Daoy (cell line): ENCODE measurements around the gene FPR3. TPM values are rescaled to one million over a fixed set of nuclear protein-coding genes. Genes with fewer than 3 reads are reported as not detected.
"Not testable (repeated sequence)": the region's sequence is repeated elsewhere in the genome, so short reads cannot be mapped to it uniquely, and the experiment has no call there.

Source experiments
- DNase-seq: peaks from one replicate; pipeline ENCODE4 v3.0.0-alpha.2; 2015; ENCODE audit warnings: low read depth
- total RNA-seq: library from RNA; depleted of rRNA; stranded (reverse); fragments of >200 nt; shearing (Covaris generic); gene quantifications from 2 replicates; pipeline ENCODE4 v1.2.3, GENCODE V29; 2014

Gene FPR3
- total RNA-seq, 1 experiment from 2014 or later = not detected

DNA sequence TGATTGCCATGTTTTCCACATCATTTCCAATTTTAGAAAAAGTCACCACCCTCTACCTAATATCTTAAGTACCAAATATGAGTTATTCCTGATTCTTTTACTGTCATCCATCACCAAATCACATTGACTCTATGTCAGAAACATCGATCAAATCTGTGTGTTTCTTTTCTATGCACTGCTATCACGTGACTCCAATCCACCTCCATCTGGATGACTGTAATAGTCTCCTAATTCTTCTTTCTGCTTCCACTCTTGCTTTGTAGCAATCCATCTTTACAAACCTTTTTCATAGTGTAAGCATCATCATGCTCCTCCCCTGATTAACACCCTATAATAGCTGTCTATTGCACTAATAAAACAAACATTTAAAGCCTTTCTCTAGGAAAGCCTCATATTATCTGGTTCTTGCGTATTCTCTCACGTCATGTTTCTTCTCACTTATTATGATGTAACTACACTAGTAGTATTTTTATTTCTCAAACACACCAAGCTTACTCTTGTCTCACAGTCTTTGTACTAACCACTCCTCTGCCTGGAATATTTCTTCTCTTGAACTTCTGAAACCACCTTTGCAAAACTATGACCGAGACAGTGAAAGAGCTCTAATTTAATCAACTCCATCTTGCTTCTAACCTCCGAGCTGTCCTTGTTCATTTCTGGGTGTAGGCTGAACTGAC is 10.7 kb upstream of the FPR3 start:
- DNase-seq = no peak

DNA sequence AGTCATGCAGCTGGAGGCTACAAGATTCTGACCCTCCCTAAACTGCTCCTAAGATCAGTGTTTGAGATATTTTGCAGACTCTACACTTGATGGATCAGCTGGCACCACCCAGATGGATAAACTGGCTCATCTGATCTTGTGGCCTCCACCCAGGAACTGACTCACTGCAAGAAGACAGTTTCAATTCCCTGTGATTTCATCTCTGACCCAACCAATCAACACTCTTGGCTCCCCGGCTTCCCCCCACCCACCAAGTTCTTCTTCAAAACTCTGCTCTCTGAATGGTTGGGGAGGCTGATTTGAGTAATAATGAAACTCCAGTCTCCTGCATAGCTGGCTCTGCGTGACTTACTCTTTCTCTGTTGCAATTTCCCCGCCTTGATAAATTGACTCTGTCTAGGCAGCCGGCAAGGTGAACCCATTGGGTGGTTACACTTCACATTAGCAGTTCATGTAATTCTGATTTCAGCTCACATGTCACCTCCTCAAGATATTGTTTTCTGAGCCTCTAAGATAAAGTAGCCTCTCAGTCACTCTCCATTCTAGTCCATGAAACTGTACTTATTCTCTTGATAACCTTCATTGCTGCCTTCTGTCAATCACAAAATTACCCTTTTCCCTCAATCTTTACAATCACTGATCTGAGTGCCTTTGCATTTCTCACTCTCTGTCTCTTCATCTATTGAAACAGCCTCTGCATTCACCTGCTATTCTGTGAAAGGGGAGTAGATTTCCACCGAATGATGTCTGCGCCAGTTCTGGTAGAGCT is 9.9 kb upstream of the FPR3 start:
- DNase-seq = peak; percentile 75

DNA sequence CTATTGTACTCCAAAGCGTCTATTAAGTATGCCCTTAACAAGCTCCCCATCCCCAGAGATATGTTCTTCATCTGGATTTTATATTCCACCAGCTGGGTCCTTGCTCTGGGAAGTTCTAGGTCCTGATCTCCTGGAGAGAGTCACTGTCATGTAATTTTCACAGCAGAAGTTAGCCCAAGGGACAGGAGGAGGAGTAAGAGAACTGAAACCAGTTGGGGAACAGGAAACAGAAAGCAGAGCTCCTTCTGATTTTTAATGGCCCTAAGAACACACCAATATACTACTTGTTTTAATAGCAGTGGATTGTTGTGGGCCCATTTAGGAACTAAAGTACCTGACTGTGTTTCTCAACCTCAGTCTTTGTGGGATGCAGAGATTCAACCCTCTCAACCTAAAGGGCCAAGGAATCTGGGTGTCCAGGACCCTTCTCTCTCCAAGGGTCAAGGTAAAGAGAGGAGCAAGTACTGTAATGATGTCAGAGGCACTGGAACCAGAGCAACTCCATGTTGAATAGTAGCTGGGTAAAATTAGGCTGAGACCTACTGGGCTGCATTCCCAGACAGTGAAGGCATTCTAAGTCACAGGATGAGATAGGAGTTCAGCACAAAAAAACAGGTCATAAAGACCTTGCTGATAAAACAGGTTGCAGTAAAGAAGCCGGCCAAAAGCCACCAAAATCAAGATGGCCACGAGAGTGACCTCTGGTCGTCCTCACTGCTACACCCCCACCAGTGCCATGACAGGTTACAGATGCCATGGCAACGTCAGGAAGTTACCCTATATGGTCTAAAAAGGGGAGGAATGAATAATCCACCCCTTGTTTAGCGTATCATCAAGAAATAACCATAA is 8.1 kb upstream of the FPR3 start:
- DNase-seq = no peak

DNA sequence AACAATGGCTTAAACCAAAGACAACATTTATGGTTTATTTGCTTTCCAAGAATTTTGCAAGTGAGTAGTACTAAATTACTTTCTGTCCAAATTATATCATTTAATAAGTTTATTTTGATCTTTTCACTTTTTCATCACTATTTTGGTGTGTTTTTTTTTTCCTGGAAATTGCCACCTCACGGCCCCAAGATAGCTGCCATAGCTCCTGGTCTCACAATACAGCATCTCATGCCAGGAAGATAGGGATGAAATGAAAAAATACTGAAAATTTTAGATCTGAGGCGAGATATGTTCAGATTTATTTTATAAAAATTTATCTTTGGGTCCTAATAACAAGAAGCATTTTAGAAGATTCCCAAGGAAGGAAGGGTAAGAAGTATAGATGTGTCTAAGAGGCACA is 6.9 kb upstream of the FPR3 start:
- DNase-seq = no peak

DNA sequence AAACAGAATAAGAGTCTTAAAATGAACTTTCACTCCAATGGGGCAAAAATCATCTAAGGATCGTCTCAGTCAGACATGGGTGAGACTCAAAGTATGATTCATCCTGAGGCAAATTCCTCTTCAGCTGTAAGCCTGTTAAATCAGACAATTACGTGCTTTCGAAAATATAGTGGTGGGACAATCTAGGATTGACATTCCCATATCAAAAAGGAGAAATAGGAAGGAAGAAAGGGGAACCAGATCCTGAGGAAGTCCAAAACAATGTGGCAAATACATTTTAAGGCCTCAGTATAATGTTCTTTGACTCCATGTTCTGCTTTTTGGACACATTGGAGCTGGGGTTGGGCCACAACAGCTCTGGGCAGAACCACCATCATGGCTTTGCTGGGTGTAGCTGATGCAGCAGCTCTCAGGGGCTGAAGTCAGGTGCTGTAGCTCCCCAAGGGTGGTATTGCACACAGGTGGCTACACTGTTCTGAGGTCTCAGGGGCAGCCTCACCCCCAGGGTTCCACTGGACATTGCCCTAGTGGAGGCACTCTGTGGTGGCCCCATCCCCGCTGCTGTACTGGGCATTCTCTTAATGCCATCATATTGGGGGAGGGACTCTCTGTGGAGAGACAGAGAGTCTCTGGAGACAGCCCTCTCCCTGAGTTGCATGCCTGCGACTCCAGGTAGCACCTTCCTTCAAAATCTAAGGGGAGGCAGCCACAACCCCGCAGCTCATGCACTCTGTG is 5.7 kb upstream of the FPR3 start:
- DNase-seq = peak; percentile 23

DNA sequence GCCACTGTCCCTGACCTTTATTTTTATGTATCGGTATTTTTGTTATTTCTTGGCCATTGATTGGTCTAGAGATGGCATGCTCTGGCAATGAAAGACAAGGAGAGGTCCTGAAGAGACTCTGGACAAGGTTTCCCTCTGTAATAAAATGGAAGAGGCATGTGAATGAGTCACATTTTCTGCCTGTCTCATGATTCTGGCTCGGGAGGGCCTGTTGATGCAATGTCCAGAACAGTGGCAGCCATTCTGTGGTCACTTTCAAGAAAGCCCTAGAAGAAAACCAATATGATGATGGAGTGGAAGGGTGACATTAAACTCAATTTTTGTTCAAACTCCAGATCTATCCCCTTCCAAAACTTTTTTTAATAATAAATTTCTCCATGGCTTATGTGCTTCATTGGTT is 2.0 kb upstream of the FPR3 start:
- DNase-seq = no peak

DNA sequence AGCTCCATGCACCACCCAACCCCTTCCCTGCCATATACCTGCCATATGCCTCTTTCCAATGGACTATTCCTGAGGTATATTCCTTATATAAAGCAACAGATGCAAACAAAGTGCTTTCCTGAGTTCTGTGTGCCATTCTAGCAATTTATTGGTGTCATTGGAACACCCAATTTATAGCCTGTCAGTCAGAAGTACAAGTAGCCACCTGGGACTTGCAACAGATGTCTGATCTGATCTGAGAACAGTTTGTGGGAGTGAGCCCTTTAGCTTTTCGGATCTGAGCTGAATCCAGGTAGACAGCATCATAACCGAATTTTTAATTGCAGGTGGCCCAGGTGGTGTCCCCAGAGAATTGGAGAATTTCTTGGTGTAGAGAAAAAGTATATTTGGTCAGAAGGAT is 963 bp upstream of the FPR3 start:
- DNase-seq = no peak

DNA sequence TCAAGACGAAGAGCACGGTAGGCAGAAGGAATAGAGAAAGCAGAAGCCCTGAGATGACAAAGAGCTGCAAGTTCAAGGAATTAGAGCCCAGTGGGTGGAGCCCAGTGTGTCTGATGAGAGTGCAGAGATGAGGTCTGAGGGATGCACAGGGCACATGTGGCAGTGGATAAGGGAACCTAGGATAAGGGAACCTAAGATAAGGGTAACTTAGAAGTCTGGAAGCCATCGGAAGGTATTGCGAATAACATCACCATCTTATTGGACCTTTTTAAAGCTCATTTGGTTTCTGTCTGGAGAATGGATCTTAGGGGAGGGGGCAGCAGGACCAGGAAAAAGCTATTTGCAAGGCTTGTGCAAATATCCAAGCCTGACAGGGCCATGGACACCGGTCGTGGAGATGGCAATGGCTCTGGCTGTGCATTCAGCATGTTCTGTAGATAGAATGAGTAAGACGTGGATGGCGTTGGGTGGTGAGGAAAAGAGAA is 1.3 kb downstream of the FPR3 start:
- DNase-seq = no peak

DNA sequence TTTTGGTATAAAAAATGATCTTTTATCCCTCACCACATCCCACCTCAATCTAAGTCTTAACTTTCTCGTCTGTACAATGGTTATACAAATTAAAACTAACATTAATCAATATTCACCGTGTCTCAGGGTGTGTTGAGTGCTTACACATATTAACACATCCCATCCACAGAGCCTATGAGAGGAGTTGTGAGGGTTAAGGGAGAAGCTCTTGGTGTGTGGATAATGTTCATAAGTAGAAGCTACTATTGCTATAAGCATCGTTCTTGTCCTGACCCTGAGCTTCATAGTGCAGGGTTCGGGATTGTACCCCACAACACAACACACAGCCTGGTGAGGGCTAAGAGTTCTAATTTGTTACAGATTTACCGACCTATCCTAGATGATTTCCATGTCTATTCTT is 2.5 kb downstream of the FPR3 start:
- no peak for DNase-seq

DNA sequence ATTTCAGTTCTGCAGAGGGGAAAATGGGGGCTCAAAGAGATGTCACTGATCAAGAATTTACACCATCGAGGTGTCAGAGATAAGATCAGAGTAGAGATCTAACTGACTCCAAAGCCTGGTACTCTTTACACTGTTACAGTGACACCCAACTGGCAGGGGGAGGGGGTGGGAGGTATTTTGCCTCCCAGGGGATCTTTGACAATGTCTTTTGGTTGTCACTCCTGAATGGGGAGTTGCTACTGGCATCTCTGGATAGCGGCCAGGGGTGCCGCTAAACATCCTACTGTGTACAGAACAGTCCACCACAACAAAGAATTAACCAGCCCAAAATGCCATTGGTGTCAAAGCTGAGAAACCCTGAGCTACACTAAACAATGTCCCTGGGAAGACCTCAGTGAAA is 3.1 kb downstream of the FPR3 start:
- DNase-seq = no peak

DNA sequence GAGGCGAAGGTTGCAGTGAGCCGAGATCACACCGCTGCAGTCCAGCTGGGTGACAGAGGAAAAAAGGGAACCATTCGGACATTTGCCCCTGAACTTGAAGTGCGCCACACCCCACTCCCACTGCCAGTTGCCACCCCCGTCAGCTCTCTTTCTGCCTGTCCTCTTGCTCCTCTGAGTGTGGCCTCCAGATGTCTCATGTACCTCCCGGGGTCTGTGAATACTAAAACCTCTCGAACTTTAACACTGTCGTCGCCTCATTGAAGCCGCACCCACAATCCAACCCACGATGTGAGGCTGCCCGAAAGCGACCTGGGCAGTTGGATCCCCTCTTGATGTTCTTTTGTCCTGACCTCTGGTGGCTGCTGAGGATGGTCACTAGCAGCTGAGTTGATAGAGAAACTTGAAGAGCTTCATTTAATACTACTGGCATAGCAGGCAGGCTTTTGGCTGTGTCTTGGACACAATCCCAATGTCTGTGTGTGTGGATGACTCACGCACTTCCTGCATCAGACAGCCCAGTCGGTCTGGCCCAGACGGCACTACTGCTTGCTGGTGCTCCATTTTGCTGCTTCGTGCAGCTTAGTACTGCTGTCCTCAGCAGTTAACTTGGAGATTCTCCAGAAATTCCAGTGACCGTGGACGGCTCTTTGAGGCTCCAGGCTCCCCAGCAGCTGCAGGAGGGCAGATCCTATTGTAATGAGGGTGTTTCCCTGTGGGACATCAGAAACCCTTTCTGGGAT is 4.2 kb downstream of the FPR3 start:
- peak; percentile 98 for DNase-seq

DNA sequence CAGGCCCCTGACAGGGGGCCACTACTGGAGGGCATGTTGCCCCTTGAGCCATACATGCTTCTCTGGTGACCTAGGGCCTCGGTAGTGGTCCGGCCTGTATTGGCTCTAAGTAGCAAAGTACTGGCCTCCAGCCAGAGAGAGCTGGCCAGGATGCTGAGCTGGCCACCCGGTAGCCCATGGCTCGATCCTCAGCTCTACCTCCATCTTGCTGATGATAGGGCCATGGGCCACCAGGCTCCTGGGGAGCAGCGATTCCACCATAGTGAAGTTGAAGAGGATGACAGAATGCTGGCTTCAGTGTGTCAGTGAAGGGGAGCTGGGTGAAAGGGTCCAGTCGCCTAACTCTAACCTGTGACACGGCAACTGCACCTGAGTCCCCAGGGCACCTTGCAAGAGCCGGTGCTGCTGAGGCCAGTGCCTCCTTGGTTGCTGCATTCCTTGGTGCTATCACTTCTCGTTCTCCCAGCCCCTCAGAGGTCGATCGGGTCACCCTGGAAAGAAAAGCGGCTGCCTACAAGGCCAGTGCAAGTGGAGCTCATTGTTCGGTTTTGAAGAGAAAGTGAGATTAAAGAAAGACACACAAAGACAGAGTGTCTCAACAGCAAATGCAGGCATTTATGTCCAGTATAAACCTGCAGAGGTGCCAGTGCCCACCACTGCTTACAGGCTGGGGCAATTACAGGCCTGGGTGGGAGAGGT is 5.0 kb downstream of the FPR3 start:
- no peak for DNase-seq

DNA sequence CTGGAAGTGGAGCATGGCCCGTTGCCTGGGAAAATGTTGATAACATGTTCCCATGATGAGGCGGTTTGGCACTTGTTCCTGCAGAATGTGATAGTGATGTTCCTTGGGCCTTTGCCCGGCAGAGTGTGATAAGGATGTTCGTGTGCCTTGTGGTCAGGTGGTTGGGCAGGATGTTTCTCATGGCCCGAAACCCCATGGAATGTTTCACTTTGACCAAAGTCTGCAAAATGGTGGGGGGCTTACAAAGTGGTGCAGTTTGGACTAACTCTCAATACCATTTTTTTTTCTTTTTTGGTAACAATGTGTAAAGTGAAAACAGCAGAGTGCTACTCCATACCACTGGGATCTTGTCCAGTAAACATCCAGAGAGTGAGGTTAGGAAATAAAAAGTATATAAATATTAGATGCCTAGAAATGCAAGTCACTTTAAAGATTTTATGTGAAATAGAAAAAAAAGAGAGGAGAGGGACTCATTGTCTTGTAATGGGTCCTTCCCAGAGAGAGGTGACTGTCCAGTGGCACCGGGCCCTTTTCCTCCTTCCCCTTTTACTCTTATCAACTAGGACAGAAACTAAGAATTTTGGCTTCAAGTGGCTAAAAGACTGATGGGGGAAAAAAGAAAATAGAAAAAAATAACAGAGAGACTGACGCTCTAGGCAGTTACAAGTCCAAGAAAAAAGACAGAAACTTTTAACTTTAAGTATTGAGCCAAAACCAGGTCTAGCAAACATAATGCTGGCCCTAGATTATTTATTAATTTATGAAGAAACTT is 5.7 kb downstream of the FPR3 start:
- DNase-seq = peak; percentile 93

DNA sequence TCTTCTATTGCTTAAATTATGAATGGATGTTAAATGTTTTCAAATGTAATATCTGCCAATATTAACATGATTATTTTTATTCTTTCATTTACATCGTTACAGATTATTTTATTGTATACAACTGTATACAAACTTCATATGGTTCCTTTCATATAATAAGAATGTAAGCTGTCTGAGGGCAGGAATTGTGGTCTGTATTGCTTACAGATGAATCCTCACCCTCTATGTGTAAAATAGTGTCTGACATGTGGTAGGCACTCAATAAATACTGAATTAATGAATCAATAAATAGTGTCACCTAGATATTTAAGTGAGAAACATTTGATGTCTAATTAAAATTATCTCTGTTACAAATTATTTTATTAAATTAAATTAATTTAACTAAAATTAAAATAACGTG is 7.8 kb downstream of the FPR3 start:
- DNase-seq = no peak

DNA sequence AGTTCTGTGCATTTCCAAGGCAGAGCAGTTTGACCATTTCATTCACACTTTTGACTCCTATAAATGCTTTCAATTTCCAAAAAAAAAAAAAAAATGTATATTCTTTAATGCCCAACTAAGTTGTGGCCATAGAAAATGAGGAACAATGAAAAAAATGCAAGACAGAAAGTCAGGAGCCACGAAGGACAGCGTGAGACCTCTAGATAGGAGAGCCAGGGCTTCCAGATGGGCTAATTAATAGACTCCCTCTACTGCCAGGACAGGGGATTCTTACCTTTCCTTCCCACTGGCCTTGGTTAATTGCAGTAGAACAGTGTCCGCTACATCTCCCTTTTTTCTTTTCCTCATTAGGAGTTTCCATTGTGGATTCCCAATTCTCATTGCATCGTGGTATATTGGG is 8.6 kb downstream of the FPR3 start:
- no peak for DNase-seq

DNA sequence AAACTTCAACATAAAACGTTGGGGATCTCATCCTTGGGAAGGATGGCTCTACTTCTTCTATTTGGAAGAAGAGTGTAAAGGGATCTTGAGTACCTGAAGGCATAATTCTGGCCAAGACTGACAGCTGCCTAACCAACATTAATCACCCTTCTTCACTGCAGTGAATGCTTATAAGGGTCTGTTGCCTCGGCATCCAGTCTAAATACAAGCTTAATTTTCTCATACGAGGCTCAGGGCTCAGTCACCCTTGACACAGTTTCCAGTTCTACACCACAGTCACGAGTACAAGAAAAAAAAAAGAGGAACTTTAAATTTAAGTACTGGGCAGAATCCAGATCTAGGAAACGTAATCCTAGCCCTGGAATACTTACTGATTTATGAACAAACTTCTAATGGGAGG is 9.0 kb downstream of the FPR3 start:
- DNase-seq = no peak

DNA sequence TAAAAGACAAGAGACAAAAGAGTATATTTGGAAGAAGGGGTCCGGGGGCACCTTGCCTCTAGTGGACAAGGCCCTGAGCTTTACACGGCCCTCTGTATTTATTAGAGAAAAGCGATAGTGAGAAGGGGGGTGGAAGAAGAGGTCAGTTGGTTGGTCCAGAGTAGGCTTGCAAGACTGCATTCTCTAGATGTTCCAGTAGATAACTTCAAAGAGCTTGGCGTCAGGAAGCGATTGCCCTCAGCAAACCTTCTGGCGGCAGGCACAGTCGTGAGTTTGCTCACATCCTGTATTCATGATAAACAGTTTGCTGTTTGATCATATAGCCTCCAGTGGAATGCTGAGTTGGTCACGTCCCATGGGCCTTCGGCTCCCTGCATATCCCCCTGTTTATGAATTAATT is 9.8 kb downstream of the FPR3 start:
- not testable (repeated sequence) for DNase-seq

DNA sequence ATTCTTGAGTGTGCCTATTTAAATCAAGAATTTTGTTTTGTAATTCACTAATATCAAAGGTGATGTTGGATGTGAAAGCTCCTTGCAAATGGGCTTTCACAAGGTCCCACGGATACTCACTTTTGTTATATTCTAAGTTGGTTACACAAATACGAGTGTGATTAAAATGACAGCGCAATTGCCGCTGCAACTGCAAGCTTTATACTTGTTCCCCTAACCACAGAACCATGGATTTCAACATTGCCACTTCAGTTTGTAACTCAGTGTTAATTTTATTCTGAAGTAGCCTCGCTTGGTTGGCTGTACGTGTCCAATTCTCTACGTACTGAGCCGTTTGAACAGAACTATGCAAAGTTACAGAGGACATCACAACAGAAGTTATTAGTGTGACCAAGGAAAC is 10.4 kb downstream of the FPR3 start:
- not testable (repeated sequence) for DNase-seq

DNA sequence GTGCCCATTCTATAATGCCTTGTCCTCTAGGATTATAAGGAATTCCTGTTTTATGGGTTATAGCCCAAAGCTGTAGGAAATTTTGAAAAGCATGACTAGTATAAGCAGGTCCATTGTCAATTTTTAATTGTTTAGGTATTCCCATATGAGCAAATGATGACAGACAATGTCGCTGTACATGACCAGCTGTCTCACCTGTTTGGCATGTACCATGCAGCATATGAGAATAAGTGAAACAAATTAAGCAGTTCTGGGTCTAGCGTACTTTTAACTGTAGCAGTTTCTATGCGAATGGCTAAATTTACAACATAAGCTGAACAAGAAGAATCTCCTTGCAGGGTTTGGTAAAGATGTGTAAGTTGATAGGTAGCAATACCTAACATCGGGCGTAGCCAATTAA is 11.6 kb downstream of the FPR3 start:
- not testable (repeated sequence) for DNase-seq
